ENCODE data around the gene ATP8B1. TPM values are rescaled to one million over a fixed set of nuclear protein-coding genes. Genes with fewer than 3 reads are reported as not detected.
A peak's percentile ranks its signal among the peaks of the same experiment; 100 is the strongest.

ATP8B1 gene
- total RNA-seq, 1 donor from 2014 or later: 7.2 TPM

DNA sequence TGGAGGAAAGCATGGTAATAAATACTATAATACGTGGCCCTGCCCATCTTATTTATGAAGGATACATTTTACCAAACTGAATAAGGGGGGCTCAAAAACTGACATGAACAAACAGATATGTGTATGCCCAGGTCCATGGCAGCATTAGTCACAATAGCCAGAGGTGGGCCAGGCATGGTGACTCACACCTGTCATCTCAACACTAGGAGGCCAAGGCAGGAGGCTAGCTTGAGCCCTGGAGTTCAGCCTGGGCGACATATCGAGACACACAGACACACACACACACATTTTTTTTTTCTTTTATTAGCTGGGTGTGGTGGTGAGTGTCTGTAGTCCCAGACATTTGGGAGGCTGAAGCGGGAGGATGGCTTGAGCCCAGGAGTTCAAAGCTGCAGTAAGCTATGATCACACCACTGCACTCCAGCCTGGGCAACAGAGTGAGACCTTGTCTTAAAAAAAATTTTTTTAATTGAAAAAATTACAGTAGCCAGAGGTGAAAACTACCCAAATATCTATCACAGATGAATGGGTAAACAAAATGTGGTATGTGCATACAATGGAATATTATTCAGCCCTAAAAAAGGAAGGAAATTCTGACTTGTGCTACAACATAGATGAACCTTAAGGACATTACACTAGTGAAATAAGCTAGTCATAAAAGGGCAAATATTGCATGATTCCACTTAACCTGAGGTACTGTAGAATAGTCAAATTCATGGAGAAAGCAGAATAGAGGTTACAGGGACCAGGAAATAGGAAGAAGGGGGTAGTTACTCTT lies 8.0 kb downstream of the ATP8B1 start:
- DNase-seq (ENCODE audit: low read depth): no peak

DNA sequence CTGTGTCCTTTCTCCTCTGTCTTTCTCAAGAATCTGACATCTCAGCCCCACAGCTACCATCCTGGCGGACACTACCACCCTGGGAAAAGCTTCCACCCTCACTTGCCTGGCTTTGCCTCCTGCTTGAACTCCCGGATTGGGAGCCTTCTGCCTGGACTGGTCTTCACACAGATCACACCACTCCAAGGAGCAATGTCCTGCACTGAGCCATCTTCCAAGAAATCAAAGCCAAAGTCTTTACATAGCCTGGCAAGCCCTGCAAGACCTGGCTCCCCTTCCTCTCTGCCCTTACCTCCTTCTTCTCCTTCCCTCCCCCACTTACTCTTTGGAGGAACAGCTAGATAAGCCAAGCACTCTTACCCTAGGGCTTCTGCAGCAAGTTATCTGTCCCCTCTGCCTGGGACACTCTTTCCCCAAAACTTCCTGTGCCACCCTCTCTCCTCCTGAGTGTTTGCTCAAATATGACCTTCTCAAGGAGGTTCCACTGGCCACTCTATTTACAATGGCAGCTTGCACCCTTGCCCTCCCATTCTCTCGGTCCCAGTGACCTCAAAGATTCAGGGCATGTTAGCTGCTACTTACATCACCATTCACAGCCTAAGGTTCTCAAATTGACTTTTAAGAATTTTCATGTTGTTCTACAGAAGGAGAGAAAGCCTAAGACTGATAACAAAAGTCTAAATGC lies 9.7 kb downstream of the ATP8B1 start:
- peak; percentile 23 for DNase-seq (ENCODE audit: low read depth)

DNA sequence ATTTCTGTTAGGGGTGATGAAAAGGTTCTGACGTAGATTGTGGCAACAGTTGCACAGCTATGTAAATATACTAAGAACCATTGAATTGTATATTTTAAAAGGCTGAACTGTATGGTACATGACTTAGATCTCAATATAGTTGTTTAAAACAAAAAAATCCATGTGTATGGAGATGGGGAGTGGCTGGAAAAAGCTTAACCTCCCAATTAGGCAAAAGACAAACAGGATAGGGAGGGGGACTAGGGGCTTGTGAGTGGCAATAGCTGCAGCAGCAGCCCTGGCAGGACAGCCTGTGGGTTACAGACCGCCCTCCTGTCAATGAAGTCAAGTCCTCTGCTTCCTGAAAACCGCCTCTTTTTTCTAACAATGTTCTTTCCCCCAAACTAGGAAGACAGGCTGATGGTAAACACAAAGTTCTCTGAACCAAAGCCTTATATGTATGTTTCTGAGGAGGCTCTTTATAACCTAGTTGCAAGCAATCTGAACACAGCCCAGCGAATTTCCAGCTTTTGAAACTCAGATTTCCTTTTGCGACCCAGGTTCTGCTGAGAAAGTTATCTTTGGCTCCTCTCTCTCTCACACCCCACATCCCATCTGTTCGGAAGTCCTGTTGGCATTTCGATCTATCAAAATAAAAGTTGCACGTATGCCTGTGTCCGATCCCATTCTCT lies 10.3 kb downstream of the ATP8B1 start:
- DNase-seq (ENCODE audit: low read depth): peak; percentile 62

DNA sequence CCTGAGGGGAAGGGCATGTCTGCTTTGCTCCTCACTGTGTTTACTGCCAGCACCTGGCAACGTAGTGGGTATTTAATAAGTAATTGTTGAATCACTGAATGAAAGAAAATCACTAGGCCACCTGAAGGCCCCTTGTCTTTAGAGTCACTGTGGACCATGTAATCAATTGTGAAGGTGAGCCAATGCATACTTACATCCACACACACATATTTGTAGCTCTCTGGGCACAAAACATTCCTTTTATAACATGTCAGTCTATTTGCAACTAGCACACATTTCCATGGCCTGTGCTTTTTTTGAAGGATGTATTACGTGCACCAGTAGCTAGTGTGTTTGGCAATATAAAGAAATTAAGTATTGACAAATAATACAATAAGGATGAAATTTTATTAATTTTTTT lies 11.2 kb downstream of the ATP8B1 start:
- DNase-seq (ENCODE audit: low read depth): no peak

DNA sequence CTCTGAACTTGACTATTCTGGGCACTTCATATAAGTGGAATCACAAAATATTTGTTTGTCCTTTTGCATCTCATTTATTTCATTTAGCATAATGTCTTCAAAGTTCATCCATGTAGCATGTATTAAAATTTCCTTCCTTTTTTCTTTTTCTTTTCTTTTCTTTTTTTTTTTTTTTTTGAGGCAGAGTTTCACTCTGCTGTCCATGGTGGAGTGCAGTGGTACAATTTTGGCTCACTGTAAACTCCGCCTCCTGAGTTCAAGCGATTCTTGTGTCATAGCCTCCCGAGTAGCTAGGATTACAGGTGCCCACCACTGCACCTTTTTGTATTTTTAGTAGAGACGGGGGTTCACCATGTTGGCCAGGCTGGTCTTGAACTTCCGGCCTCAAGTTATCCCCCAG lies 11.9 kb downstream of the ATP8B1 start:
- DNase-seq (ENCODE audit: low read depth): no peak

DNA sequence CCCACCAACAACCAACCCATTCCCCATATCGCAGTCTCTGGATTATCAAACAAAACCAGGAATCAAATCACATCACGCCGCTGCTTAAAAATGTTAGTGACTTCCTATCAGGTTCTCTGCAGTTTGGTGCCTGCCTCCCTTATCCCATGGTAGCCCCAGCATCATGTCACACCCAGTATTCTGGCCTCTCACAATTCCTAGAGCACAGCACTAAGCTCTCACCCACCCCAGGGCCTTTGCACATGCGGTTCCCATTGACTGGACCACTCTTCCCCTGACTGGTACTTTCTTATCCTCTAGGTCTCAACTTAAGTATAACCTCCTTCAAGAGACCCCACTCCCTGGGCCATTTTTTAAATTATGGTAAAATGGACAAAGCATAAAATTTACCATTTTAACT lies 12.8 kb downstream of the ATP8B1 start:
- no peak for DNase-seq (ENCODE audit: low read depth)

DNA sequence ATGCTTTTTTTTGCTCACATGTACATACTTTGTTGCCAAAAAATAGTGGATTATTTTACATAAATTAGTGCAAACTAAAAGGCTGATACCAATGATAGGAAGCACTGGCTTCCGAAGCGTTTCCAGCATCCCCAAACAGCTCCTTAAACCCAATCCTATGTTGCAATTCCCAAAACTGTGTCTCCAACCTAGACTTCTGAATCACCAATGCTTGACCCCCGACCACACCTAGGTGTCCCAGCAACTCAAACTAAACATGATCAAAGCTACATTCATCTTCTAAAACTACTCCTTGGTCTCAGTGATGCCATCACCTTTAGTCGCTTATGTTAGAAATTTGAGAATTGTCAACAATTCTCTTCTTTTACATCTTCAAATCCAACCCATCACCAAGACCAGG lies 13.4 kb downstream of the ATP8B1 start:
- no peak for DNase-seq (ENCODE audit: low read depth)

DNA sequence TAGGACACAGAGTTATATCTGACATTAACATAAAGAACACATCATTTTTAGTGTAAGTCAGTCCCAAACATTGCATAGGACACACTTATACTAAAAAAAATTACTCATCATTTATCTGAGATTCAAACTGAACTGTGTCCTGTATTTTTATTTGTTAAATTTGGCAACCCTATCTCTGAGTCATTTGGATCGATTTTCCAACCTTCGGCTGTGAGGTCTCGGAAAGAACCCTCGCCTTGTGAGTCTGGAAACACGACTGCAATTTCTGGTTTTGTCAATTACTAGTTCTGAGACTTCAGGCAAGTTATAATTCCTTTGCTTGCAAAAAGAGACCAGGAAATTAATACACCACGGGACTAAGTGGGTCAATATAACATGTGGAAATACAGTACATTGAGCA lies 14.0 kb downstream of the ATP8B1 start:
- DNase-seq (ENCODE audit: low read depth): no peak

DNA sequence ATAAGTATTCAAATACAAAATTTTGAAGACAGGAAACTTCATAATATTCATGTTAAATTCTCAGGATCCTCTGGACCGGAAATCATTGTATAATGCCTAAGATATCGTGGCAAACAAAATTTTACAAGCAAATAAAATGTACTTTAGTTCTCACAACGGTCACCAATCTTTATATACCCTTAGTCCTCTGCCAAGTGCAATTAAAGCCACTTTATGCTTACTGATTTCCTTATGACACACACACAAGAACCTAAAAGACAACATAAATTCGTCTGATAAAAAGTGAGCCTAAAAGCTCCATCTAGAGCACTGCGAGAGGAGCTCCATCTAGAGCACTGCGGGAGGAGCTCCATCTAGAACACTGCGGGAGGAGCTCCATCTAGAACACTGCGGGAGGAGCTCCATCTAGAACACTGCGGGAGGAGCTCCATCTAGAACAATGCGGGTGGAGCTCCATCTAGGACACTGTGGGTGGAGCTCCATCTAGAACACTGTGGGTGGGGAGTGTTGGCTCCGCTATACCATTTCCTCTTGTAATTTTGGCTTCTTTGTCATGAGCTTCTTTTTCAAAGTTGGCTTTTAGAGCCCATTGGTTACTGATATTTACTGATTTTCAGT lies 15.9 kb downstream of the ATP8B1 start:
- DNase-seq (ENCODE audit: low read depth): no peak

DNA sequence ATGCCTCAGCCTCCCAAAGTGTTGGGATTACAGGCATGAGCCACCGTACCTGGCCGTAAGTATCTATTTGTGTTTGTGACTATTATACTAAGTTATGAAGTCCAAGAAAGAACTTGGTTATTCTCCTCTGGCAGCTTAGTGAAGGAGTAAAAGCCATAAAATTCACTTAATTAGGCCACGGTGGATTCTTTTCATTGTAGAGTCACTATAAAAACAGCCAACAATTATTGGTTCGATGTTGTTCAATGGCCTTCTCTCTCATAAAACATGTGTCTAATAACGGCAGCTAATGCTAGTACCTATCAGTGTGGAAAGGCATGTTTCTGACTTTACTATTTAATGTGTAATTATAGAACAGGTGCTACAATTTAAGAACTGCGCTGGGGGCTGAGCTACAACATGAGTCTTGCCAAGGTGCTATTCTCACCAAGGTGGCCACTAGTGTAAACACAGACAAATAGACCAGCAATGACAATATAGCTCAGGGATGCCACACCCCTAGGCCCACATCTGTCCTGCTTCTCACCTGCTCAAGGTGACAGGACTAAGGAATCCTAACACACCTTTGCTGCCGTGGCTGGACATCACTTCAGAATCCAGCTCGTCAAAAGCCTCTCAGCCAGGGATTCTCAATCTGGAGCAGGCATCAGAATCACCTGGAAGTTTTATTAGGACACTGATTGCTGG lies 17.2 kb downstream of the ATP8B1 start:
- DNase-seq (ENCODE audit: low read depth): no peak

DNA sequence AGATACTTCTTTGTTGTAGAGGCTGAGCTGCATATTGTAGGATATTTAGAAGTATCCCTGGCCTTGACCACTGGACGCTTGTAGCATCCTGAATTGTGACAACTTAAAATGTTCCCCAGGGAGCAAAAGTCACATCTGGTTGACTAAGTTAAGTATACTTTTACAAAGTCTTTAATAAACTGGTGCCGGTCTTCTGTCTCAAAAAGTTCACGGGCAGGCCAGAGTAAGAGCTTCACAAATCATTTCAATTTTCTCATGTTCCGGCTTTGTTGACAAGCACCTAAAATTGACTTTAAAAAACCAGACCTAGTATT lies 18.4 kb downstream of the ATP8B1 start:
- no peak for DNase-seq (ENCODE audit: low read depth)

DNA sequence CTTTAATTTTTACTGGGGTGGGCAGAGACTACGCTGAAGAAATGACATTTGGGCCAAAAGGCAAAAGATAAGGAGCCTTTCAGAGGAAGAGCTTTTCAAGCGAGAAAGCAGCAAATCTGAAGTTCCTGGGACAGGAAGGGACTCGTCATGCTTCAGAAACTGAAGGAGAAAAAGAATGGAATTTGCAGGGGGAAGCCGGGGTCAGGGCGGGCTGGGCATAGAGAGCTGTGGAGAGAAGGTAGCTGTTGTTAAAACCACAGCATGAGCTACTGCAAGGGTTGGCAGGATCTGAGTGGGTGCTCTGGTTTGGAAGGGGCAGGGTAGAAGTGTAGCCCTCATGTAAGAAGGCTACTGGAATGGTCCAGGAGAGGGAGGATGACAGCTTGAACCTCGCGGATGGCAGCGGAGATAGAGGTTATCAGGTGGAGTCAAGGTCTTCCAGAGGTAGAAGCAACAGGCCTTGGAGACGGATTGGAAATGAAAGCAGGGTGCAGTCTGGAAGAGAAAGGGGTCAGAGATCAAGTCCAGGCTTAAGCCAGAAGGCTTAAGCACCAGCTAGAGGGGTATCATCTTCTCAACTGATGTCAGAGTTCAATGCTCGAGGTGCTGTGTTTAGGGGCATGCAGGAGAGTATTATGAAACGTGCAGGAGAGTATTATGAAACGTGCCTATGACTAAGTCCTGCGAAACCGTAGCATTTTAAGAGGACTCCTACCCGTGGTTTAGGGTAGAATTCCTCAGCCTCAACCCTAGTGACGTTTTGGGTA lies 18.9 kb downstream of the ATP8B1 start:
- DNase-seq (ENCODE audit: low read depth): peak; percentile 27

DNA sequence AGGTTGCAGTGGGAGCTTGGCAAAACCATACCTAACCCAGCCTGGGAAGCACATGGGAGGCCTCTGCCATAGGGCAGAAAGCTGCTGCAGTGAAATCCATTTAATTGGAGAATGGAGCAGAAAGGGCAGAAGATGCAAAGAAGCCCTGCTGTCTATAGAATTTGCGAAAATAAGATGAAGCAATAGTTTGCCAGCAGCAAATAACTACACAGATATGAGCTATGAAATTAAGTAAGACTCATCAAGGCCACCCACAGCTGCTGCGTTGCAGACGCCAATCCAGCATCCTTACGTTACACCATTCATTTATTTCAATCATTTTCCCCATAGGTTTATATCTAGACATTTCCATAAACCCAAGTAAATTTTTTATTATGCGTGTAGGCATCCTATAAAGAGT lies 21.1 kb downstream of the ATP8B1 start:
- no peak for DNase-seq (ENCODE audit: low read depth)

DNA sequence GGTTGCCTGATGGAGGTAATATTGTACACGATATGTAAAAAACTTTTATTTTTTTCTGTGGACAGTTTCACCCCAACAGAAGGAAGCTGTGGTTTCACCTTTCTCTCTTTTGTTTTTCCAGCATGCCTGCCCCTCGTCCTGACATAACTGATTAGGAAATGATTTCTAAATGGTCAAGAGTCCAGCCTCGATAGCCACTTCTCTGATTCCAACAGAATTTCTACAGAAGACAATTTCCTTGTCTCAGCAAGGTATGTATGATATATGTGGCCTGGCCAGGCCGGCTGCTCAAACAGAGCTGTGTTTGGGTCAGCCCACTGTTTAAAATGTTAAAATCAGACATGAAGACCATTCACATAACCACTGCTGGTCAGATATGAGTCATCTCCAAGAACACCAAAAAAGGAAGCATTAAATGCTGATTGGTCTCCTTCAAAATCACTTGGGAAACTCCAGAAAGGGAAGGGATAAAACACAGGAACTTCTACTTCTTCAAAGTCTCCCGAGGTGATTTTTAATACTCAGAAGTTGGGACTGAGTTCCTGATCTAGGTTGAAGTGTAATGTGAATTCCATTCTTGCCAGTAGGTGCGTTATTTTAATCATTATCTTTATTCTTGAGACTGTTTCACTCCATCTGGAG lies 22.3 kb downstream of the ATP8B1 start:
- DNase-seq (ENCODE audit: low read depth): peak; percentile 84

DNA sequence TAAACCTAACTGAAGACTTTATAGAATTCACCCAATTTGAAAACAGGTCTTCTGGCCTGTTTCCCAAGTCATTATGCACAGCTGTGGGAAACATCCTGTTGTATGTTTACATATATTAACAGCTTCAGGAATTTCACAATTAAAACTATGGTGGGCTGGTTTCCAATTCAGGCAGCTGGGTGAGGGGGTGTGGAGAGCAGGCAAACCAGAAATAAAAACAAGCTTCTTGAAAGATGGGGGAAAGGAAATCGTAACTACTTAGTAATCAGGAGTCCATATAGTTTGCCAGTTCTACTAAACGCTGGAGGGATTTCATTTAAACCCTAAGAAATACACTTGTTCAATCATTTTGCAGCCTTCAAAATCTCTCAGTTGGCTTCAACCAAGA lies 22.8 kb downstream of the ATP8B1 start:
- DNase-seq (ENCODE audit: low read depth): peak; percentile 46

DNA sequence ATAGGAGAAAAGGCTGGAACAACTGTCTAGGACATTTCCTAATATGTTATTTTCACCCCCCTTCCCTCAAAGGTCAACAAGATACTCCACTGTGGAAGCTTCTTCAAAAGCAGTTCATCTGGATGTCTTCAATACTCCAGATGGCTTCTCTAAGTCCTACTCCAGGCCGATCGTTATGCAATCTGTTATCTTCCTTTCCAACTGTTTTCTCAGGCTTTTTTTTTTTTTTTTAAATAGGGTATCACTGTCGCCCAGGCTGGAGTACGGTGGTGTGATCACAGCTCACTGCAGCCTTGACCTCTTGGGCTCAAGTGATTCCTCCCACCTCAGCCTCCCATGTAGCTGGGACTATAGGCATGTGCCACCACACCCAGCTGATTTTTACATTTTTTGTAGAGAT lies 26.3 kb downstream of the ATP8B1 start:
- no peak for DNase-seq (ENCODE audit: low read depth)

DNA sequence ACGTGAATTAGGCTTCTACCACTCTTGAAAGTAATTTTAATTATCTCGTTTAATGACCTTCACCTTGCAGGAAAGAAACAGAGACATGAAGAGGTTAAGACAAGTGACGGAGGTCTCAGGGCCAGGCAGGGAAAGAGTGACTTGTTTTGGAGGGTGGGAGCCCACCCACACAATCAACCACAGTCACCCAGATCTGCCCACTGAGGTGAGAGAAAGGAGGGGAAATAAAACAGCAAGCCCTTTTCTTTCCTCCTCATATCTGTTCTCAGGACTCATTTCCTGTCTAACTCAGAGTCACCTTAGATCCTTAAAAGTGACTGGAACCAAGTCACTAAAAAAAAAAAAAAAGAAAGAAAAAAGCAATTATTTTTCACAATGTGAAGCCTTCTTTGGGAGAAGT lies 26.8 kb downstream of the ATP8B1 start:
- no peak for DNase-seq (ENCODE audit: low read depth)

DNA sequence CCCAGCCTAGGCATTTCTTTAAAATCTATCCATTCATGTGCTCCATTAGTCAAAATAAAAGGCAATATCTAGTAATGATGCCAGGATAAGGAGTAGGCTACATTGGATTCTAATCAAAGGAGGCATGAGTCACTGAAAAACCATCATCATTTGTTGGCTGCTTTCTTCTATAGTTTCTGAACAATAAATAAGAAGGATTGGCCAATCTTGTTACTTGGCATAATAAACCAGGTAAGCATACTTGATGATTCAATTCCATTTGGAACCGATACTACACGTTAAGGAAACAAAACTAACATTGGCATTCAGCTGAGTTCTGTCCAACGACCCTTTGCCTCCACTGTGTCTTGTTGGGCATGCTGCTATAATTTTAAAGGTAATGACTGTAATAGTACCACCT lies 27.2 kb downstream of the ATP8B1 start:
- DNase-seq (ENCODE audit: low read depth): no peak

DNA sequence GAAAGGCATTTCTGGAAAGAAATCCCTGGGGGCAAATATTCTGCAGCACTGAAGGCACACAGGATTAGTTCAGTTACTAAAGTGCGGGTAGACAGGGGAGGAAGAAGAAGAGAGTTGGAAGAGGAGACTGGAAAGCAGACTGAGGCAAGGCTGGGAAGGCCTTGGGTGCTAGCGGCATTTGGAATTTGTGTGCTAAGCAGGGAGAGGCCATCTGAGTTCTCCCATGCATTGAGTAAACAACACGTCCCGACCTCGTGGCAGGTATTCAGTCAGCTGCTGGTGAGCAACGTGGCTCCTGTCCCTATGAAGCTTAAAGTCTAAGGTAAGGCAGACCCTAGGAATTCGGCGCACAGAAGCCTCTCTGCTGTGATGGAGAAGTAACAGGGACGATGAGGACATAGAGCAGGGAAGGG lies 30.7 kb downstream of the ATP8B1 start:
- DNase-seq (ENCODE audit: low read depth): no peak

DNA sequence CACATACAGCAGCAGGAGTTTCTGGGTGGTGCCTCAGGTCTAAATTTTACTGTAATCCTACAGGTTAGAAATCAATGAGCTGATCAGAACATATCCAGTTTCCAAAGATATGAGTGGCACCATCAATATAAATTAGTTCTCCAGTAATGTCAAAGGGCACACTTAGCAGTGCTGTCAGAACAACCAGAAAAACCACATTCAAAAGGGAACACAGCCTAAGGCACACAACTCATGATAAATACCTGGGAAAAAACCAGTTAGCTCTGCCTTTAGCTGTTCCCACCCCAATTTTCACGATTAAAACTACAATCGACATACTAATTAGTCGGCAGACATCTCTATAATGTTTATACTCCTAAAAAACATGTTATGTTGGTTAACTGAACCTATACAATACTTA lies 31.5 kb downstream of the ATP8B1 start:
- no peak for DNase-seq (ENCODE audit: low read depth)
